ENCODE measurements around the gene TAP2. TPM values are rescaled to one million over a fixed set of nuclear protein-coding genes. Genes with fewer than 3 reads are reported as not detected.

TAP2 gene
- total and polyA plus RNA-seq, 2 experiments from 2014 or later: 4.9 to 102 TPM

DNA sequence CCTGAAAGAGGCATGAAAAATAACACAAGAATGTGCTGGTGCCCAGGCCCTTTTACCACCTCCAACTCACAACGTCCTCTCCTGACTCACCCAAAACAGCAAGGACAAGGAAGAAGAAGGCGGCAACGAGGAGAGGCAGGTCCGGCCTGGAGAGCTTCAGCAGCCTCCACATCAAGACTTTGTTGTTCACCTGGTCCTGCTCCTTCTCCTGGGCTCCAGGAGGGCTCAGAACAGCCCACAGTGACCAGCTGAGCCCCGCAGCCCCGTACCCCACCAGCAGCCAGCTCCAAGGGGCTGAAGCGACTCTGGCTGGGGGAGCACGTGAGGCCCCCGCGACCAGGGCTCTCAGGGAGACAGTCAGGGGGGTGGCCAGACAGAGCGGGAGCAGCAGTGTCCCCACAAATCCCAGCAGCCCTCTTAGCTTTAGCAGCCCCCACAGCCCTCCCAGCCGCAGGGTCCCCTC is 857 bp downstream of the TAP2 start:
- Histone ChIP-seq H3K36me3 (ENCODE audit: insufficient read depth) (peaks cover 6% of the 10 kb centered on the region; the same call in 1 of the 2 replicates), H3K4me3 (peak overlapping the region; percentile 71), H3K4me2 (peak overlapping the region; percentile 92), H4K20me1 (replicated peaks; ENCODE audit: insufficient read depth) (no peaks in the 10 kb centered on the region), H3K9me2 (ENCODE audit: insufficient read depth) (no peaks in the 10 kb centered on the region), H3K27me3 (ENCODE audit: insufficient read depth) (peaks cover 4% of the 10 kb centered on the region), H3F3A (replicated peaks; ENCODE audit: low read depth) (no peaks in the 10 kb centered on the region), H3K27ac (ENCODE audit: low read depth) (no peak overlapping the region), H3K79me2 (replicated peaks; ENCODE audit: insufficient read depth) (no peaks in the 10 kb centered on the region), H2AFZ (peak overlapping the region; percentile 94), H3K4me1 (ENCODE audit: insufficient read depth) (peaks cover 10% of the 10 kb centered on the region; the same call in 1 of the 2 replicates)
- TF ChIP-seq EZH2phosphoT487 (IDR thresholded peaks at IDR 0.05; ENCODE audit: unreplicated experiment) (no peak), EZH2 (IDR thresholded peaks at IDR 0.05; ENCODE audit: low read depth, unreplicated experiment) (no peak), JUNB (IDR thresholded peaks at IDR 0.05; ENCODE audit: unreplicated experiment) (no peak), NANOG (IDR thresholded peaks at IDR 0.05; ENCODE audit: borderline replicate concordance) (no peak), ZNF331 (CRISPR knock-in tag; IDR thresholded peaks at IDR 0.05; ENCODE audit: low read depth) (no peak), STAT1 (IDR thresholded peaks at IDR 0.05; ENCODE audit: unreplicated experiment) (no peak), ZNF114 (CRISPR knock-in tag; IDR thresholded peaks at IDR 0.05) (no peak), CREB1 (CRISPR knock-in tag; IDR thresholded peaks at IDR 0.05; ENCODE audit: low read depth) (no peak), POLR2AphosphoS5 (IDR thresholded peaks at IDR 0.05; ENCODE audit: low read depth) (no peak)
- TF ChIP-seq, protein P1, sequence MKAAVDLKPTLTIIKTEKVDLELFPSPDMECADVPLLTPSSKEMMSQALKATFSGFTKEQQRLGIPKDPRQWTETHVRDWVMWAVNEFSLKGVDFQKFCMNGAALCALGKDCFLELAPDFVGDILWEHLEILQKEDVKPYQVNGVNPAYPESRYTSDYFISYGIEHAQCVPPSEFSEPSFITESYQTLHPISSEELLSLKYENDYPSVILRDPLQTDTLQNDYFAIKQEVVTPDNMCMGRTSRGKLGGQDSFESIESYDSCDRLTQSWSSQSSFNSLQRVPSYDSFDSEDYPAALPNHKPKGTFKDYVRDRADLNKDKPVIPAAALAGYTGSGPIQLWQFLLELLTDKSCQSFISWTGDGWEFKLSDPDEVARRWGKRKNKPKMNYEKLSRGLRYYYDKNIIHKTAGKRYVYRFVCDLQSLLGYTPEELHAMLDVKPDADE (IDR thresholded peaks at IDR 0.05): no peak
- TF ChIP-seq, protein P2, sequence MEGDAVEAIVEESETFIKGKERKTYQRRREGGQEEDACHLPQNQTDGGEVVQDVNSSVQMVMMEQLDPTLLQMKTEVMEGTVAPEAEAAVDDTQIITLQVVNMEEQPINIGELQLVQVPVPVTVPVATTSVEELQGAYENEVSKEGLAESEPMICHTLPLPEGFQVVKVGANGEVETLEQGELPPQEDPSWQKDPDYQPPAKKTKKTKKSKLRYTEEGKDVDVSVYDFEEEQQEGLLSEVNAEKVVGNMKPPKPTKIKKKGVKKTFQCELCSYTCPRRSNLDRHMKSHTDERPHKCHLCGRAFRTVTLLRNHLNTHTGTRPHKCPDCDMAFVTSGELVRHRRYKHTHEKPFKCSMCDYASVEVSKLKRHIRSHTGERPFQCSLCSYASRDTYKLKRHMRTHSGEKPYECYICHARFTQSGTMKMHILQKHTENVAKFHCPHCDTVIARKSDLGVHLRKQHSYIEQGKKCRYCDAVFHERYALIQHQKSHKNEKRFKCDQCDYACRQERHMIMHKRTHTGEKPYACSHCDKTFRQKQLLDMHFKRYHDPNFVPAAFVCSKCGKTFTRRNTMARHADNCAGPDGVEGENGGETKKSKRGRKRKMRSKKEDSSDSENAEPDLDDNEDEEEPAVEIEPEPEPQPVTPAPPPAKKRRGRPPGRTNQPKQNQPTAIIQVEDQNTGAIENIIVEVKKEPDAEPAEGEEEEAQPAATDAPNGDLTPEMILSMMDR (conservative IDR thresholded peaks at IDR 0.05; ENCODE audit: low read depth in 2 of 2): no peak
- TF ChIP-seq, protein P3, sequence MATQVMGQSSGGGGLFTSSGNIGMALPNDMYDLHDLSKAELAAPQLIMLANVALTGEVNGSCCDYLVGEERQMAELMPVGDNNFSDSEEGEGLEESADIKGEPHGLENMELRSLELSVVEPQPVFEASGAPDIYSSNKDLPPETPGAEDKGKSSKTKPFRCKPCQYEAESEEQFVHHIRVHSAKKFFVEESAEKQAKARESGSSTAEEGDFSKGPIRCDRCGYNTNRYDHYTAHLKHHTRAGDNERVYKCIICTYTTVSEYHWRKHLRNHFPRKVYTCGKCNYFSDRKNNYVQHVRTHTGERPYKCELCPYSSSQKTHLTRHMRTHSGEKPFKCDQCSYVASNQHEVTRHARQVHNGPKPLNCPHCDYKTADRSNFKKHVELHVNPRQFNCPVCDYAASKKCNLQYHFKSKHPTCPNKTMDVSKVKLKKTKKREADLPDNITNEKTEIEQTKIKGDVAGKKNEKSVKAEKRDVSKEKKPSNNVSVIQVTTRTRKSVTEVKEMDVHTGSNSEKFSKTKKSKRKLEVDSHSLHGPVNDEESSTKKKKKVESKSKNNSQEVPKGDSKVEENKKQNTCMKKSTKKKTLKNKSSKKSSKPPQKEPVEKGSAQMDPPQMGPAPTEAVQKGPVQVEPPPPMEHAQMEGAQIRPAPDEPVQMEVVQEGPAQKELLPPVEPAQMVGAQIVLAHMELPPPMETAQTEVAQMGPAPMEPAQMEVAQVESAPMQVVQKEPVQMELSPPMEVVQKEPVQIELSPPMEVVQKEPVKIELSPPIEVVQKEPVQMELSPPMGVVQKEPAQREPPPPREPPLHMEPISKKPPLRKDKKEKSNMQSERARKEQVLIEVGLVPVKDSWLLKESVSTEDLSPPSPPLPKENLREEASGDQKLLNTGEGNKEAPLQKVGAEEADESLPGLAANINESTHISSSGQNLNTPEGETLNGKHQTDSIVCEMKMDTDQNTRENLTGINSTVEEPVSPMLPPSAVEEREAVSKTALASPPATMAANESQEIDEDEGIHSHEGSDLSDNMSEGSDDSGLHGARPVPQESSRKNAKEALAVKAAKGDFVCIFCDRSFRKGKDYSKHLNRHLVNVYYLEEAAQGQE (IDR thresholded peaks at IDR 0.05; ENCODE audit: unreplicated experiment): no peak
- TF ChIP-seq, protein P4, sequence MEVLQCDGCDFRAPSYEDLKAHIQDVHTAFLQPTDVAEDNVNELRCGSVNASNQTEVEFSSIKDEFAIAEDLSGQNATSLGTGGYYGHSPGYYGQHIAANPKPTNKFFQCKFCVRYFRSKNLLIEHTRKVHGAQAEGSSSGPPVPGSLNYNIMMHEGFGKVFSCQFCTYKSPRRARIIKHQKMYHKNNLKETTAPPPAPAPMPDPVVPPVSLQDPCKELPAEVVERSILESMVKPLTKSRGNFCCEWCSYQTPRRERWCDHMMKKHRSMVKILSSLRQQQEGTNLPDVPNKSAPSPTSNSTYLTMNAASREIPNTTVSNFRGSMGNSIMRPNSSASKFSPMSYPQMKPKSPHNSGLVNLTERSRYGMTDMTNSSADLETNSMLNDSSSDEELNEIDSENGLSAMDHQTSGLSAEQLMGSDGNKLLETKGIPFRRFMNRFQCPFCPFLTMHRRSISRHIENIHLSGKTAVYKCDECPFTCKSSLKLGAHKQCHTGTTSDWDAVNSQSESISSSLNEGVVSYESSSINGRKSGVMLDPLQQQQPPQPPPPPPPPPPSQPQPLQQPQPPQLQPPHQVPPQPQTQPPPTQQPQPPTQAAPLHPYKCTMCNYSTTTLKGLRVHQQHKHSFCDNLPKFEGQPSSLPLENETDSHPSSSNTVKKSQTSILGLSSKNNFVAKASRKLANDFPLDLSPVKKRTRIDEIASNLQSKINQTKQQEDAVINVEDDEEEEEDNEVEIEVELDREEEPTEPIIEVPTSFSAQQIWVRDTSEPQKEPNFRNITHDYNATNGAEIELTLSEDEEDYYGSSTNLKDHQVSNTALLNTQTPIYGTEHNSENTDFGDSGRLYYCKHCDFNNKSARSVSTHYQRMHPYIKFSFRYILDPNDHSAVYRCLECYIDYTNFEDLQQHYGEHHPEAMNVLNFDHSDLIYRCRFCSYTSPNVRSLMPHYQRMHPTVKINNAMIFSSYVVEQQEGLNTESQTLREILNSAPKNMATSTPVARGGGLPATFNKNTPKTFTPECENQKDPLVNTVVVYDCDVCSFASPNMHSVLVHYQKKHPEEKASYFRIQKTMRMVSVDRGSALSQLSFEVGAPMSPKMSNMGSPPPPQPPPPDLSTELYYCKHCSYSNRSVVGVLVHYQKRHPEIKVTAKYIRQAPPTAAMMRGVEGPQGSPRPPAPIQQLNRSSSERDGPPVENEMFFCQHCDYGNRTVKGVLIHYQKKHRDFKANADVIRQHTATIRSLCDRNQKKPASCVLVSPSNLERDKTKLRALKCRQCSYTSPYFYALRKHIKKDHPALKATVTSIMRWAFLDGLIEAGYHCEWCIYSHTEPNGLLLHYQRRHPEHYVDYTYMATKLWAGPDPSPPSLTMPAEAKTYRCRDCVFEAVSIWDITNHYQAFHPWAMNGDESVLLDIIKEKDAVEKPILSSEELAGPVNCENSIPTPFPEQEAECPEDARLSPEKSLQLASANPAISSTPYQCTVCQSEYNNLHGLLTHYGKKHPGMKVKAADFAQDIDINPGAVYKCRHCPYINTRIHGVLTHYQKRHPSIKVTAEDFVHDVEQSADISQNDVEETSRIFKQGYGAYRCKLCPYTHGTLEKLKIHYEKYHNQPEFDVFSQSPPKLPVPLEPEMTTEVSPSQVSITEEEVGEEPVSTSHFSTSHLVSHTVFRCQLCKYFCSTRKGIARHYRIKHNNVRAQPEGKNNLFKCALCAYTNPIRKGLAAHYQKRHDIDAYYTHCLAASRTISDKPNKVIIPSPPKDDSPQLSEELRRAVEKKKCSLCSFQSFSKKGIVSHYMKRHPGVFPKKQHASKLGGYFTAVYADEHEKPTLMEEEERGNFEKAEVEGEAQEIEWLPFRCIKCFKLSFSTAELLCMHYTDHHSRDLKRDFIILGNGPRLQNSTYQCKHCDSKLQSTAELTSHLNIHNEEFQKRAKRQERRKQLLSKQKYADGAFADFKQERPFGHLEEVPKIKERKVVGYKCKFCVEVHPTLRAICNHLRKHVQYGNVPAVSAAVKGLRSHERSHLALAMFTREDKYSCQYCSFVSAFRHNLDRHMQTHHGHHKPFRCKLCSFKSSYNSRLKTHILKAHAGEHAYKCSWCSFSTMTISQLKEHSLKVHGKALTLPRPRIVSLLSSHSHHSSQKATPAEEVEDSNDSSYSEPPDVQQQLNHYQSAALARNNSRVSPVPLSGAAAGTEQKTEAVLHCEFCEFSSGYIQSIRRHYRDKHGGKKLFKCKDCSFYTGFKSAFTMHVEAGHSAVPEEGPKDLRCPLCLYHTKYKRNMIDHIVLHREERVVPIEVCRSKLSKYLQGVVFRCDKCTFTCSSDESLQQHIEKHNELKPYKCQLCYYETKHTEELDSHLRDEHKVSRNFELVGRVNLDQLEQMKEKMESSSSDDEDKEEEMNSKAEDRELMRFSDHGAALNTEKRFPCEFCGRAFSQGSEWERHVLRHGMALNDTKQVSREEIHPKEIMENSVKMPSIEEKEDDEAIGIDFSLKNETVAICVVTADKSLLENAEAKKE (CRISPR knock-in tag; IDR thresholded peaks at IDR 0.05): no peak
- H3K36me3 Mint-ChIP-seq (ENCODE audit: low read depth): peaks cover 19% of the 10 kb centered on the region
- H3K4me3 Mint-ChIP-seq: peak overlapping the region; percentile 80
- H3K27me3 Mint-ChIP-seq (ENCODE audit: insufficient read depth, low read depth, poor library complexity): peaks cover 8% of the 10 kb centered on the region
- H3K27ac Mint-ChIP-seq: no peak overlapping the region
- no peak; the same call in 1 of the 3 replicates for ATAC-seq
- H3K4me1 Mint-ChIP-seq: peaks cover 12% of the 10 kb centered on the region
- DNase-seq (ENCODE audit: low spot score): no peak
- no peaks in the 10 kb centered on the region for H3K9me3 Mint-ChIP-seq

Measured in GM23338 (cell line).